ENCODE results near the gene MCTP1.

- TF ChIP-seq EZH2 (IDR thresholded peaks at IDR 0.05) (no peak), CTCF (IDR thresholded peaks at IDR 0.05 in 2 of 3, conservative IDR thresholded peaks at IDR 0.05 in 1 of 3; ENCODE audit: borderline replicate concordance in 1 of 3, insufficient read depth in 1 of 3, low read depth in 2 of 3, low read length in 2 of 3) (no peak), CBX3 (IDR thresholded peaks at IDR 0.05; ENCODE audit: low read depth) (no peak), SP1 (IDR thresholded peaks at IDR 0.05; ENCODE audit: low read depth) (no peak), ZBTB33 (IDR thresholded peaks at IDR 0.05; ENCODE audit: extremely low read depth, insufficient replicate concordance, low read length) (no peak), POLR2AphosphoS5 (IDR thresholded peaks at IDR 0.05; ENCODE audit: low read depth, low read length) (no peak), RAD21 (IDR thresholded peaks at IDR 0.05; ENCODE audit: low read depth) (no peak), EGR1 (IDR thresholded peaks at IDR 0.05; ENCODE audit: low read depth) (no peak)
Observed at GRCh38 chr5:94850960-94851359, 433.9 kb downstream of the MCTP1 start.

Measured in HCT116 (cell line).